ENCODE data around the gene UBE2G1.

UBE2G1 gene

GRCh38 chr17:4333041-4333440 is 33.4 kb downstream of the UBE2G1 start:
- no peak for DNase-seq

- DNase-seq, result no peak
Observed at GRCh38 chr17:4332296-4332970, 34.0 kb downstream of the UBE2G1 start.

GRCh38 chr17:4331614-4332013 is 34.9 kb downstream of the UBE2G1 start:
- no peak for DNase-seq

GRCh38 chr17:4329838-4330237 is 36.6 kb downstream of the UBE2G1 start:
- DNase-seq, result no peak

- DNase-seq, result no peak
Observed at GRCh38 chr17:4327606-4328005, 38.9 kb downstream of the UBE2G1 start.

GRCh38 chr17:4326608-4327007 is 39.9 kb downstream of the UBE2G1 start:
- DNase-seq, result no peak

- no peak for DNase-seq
Observed at GRCh38 chr17:4326112-4326511, 40.4 kb downstream of the UBE2G1 start.

- no peak for DNase-seq
Observed at GRCh38 chr17:4324463-4324862, 42.0 kb downstream of the UBE2G1 start.

- no peak for DNase-seq
Observed at GRCh38 chr17:4319221-4319620, 47.3 kb downstream of the UBE2G1 start.

GRCh38 chr17:4318596-4318995 is 47.9 kb downstream of the UBE2G1 start:
- no peak for DNase-seq

- no peak for DNase-seq
Observed at GRCh38 chr17:4318186-4318585, 48.3 kb downstream of the UBE2G1 start.

GRCh38 chr17:4317610-4318009 is 48.9 kb downstream of the UBE2G1 start:
- DNase-seq, result no peak

- no peak for DNase-seq
Observed at GRCh38 chr17:4316648-4317047, 49.8 kb downstream of the UBE2G1 start.

- DNase-seq, result no peak
Observed at GRCh38 chr17:4314618-4315017, 51.9 kb downstream of the UBE2G1 start.

GRCh38 chr17:4314179-4314578 is 52.3 kb downstream of the UBE2G1 start:
- DNase-seq, result no peak

- no peak for DNase-seq
Observed at GRCh38 chr17:4313221-4314114, 53.0 kb downstream of the UBE2G1 start.

- no peak for DNase-seq
Observed at GRCh38 chr17:4310354-4311060, 56.0 kb downstream of the UBE2G1 start.

GRCh38 chr17:4309897-4310296 is 56.6 kb downstream of the UBE2G1 start:
- DNase-seq, result no peak

- DNase-seq, result no peak
Observed at GRCh38 chr17:4307179-4307930, 59.1 kb downstream of the UBE2G1 start.

GRCh38 chr17:4305224-4305623 is 61.3 kb downstream of the UBE2G1 start:
- no peak for DNase-seq

GRCh38 chr17:4304417-4305027 is 62.0 kb downstream of the UBE2G1 start:
- peak; percentile 39 to 42 for DNase-seq

GRCh38 chr17:4301066-4301465 is 65.4 kb downstream of the UBE2G1 start:
- DNase-seq, result no peak

All from Kasumi-1 (cell line).